Fibroblast of pulmonary artery (primary cell): ENCODE data around the gene CYBA.

ENCODE experiments used
- DNase-seq: peaks from one replicate; pipeline ENCODE4 v3.0.0-alpha.2; 2010; ENCODE audit warnings: low read depth
- H3K4me3 ChIP-seq: replicated peaks from 2 replicates; pipeline ENCODE4 v1.5.1; 2011; ENCODE audit warnings: low read depth, mild to moderate bottlenecking, control low read depth, low read length, moderate library complexity
- CTCF ChIP-seq: IDR thresholded peaks from 2 replicates; pipeline ENCODE4 v1.5.1; 2011; ENCODE audit warnings: mild to moderate bottlenecking, control low read depth, low read length, inconsistent platforms; ENCODE audit errors: missing control alignments

Gene CYBA

GRCh38 chr16:88695753-88696152, 44.9 kb upstream of the CYBA start:
- no peak for DNase-seq
- no peak for TF ChIP-seq CTCF
- H3K4me3 ChIP-seq: no peak overlapping the region

- TF ChIP-seq CTCF: no peak
- H3K4me3 ChIP-seq: no peak overlapping the region
- DNase-seq: no peak
Observed at GRCh38 chr16:88695218-88695617, 44.4 kb upstream of the CYBA start.

GRCh38 chr16:88694221-88695087, 43.6 kb upstream of the CYBA start:
- TF ChIP-seq CTCF: no peak
- no peak overlapping the region for H3K4me3 ChIP-seq
- DNase-seq: no peak

GRCh38 chr16:88693420-88694177, 42.7 kb upstream of the CYBA start:
- H3K4me3 ChIP-seq: no peak overlapping the region
- no peak for DNase-seq
- TF ChIP-seq CTCF: no peak

GRCh38 chr16:88692861-88693260, 42.0 kb upstream of the CYBA start:
- no peak overlapping the region for H3K4me3 ChIP-seq
- no peak for TF ChIP-seq CTCF
- DNase-seq: no peak

GRCh38 chr16:88691924-88692560, 41.2 kb upstream of the CYBA start:
- no peak overlapping the region for H3K4me3 ChIP-seq
- DNase-seq: no peak
- TF ChIP-seq CTCF: no peak
